Right renal cortex interstitium (tissue), 3 donors: Measurements from ENCODE around the gene ANGEL2. TPM values are rescaled to one million over a fixed set of nuclear protein-coding genes. Genes with fewer than 3 reads are reported as not detected.
"Not testable (repeated sequence)": the region's sequence is repeated elsewhere in the genome, so short reads cannot be mapped to it uniquely, and the experiment has no call there.

Experiments
- DNase-seq, 3 donors: peaks; one replicate each; pipeline ENCODE4 v3.0.0-alpha.2; 2013; ENCODE audit warnings: low read depth in 3 of 3, low spot score in 2 of 3
- polyA plus RNA-seq, 3 donors: library from polyadenylated mRNA; unstranded; fragments of 120-200 nt; gene quantifications; one replicate each; pipeline ENCODE4 v1.2.1, GENCODE V29; 2013; ENCODE audit not compliant: insufficient read length in 3 of 3

ANGEL2 gene, protein sequence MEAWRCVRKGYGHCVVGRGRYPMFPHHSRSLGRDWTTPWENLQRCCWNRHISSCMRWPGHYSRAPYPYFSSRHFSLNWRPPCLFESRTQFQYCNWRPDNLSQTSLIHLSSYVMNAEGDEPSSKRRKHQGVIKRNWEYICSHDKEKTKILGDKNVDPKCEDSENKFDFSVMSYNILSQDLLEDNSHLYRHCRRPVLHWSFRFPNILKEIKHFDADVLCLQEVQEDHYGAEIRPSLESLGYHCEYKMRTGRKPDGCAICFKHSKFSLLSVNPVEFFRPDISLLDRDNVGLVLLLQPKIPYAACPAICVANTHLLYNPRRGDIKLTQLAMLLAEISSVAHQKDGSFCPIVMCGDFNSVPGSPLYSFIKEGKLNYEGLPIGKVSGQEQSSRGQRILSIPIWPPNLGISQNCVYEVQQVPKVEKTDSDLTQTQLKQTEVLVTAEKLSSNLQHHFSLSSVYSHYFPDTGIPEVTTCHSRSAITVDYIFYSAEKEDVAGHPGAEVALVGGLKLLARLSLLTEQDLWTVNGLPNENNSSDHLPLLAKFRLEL
- polyA plus RNA-seq = 10 to 100 TPM; 32.6 to 36.2 (median 32.9) TPM

DNA sequence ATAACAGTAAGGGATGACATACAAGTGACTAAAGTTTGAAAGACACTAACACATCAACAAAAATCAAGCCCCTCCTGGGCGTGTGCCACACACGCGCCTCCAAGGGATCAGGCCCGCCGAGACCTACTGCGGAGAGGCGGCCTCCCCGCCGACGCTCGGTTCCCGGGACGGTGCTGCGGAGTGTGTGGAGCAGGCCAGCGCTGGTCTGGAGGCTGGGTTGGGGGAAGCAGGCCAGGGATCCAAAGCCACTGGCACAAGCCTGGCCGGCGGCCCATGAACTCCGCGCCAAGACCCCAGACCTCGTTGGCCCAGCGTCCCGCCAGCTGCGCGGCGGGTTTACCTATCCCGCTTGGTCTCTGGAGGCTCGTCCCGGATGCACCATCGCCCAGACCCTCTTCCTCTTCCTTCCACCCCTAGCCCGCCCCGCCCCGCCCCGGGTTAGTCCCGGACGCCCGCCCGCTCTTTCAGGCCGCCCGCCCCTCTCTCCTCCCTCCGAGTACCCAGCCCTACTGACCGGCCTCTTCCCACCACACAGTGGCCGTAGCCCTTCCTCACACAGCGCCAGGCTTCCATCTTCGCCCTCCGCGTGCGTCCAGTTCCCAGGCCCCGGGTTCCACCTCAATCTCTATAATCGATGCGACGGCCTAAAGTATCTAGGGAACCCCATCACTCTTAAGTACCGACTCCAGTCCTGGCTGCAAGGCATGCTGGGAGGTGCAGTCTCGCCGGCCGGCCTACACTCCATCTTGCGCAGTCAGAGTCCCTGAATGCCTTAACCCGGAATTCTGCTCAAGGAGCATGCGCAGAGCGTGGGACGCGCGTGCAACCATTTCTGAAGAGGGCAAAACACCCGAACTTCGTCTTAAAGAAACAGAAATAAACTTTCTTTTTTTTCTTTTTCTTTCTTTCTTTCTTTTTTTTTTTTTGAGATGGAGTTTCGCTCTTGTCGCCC lies at the start of gene ANGEL2:
ANGEL2 (minus strand) TSS at position 769 of the 952 bp plus-strand sequence; CDS start at position 573, 196 bp downstream.
- DNase-seq = peak; percentile 93 to 98 (median 97)

DNA sequence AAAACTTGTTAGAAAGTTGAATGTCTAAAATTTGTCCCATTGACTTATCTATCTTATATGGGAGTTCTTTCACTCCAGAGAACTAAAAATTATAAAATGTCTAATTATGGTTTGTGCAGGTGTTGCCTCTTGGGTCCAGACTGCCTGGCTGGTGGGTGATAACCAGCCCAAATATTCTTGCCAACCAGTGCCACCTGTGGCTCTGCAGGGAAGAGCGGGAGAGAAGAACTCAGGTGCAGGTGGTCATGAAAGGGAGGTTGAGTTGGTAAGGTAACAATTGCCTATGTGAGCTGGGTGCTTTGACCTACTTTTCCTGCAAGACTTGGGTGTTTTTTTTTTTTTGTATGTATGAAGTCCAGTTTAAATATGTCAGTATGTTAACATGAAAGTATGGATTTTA lies 45.6 kb upstream of the ANGEL2 start:
- DNase-seq = no peak

DNA sequence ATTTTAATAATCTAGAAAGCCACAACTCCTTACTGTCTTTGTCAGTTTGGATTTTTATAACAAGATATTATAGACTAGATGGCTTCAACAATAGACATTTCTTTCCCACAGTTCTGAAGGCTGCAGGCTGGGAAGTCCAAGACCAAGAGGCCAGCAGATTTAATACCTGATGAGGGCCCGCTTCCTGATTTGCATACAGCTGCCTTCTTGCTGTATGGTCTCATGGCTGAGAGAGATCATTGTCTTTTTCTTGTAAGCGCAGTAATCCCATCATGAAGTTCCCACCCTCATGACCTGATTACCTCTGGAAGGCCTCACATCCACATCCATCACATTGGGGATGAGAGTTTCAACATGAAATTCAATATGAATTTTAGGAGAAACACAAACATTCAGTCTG lies 45.2 kb upstream of the ANGEL2 start:
- DNase-seq = no peak

DNA sequence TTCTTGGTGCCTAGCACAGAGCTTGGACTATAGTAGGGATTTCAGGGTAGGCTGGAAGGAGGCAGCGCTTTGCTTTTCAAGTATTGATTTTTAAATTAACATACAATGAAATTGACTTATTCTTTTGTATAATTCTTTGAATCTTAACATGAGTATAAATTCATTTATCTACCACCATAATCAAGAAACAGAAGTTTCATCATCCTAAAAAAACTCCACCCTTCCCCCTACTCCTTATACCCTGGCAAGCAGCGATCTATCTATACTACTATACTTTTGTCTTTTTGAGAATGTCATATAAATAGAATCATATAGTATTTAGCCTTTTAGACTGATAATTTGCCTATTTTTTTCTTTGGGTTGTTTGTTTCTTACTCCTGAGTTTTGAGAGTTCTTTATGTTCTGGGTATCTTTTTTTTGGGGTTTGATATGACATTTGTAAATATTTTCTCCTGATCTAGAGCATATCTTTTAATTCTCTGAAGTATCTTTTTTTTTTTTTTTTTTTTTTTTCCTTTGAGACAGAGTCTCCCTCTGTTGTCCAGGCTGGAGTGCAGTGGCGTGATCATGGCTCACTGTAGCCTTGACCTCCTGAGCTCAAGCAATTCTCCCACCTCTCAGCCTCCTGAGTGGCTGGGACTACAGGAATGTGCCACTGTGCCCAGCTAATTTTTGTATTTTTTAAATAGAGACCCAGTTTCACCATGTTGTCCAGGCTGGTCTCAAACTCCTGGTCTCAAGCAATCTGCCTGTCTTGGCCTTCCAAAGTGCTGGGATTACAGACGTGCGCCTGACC lies 41.8 kb upstream of the ANGEL2 start:
- no peak for DNase-seq

DNA sequence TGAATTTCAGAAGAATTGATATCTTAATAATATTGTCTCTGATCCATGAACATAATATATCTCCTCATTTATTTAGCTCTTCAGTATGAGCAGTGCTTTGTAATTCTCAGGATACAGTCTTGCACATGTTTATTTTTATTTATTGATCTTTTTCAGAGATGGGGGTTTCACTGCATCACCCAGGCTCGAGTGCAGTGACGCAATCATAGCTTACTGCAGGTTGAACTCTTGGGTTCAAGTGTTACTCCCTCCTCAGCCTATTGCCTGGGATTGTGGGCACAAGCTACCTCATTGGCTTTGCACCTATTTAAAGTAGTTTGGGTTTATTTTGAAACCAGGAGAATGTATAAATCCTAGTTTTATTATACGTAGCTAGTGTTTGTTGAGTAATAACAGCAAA lies 40.1 kb upstream of the ANGEL2 start:
- DNase-seq = no peak

DNA sequence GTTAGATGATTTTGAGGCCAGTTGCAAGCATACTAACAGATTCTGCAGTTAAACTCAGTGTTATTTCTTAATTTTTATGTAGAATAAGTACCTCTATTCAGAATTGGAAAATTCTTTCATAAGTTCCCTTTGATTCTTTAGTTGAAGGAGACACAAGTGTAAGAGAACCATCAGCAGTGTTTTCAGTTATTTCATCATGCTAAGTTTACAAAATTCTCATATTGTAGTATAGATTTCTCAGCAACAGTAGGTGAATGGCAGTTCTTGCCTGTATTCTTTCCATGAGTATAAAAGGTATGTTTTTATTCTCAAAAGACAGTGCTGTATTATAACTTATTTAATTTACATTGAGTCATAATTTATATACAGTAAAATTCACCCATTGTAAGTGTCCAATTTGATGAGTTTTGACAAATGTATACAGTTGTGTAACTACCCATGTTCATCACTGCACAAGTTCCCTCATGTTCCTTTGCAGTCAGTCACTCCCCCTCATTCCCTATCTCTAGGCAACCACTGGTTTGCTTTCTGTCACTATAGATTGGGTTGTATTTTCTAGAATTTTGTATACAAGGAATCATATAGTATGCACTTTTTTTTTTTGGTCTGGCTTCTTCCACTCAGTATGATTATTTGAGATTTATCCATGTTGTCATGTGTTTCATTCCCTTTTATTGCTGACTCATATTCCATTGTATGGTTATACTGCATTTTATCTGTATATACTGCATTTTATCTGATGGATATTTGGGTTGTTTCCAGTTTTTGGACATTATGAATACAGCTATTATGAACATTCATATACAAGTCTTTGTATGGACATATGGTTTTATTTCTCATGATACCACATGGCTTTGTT lies 39.3 kb upstream of the ANGEL2 start:
- no peak for DNase-seq

DNA sequence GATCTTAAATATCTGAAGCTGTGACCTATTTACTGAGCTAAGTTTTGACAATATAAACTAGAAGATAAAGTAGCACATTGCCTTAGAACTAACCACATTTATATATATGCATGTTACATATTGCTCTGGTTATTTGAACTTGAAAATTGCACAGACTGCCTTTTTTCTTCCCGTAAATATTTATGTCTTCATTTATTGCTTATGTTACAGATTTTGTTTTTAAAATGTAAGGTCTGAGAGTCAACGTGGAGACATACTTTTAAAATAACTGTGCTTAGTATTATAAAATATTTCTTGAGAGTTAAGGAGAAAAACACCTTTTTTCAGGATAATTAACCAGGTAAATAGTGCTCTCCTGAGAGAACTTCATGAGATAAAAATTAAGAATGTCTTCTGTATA lies 38.5 kb upstream of the ANGEL2 start:
- DNase-seq = no peak

DNA sequence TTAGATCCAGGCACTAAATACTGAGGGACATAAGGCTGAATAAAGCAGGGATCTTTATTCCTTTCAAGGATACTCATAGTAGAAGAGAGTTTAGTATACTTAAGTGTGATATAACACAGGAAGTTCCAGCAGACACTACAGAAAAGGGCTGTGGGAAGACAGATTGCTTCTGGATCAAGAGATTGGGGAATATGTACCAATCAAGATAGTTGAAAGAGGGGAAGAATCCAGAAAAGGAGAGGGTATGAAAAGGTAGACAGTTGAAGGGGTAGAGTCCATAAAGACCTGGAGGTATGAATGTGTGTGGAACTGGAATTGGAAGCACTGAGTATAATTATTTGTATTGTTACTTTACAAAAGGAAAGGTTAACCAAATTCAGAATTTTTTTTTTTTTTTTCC lies 37.8 kb upstream of the ANGEL2 start:
- no peak for DNase-seq

DNA sequence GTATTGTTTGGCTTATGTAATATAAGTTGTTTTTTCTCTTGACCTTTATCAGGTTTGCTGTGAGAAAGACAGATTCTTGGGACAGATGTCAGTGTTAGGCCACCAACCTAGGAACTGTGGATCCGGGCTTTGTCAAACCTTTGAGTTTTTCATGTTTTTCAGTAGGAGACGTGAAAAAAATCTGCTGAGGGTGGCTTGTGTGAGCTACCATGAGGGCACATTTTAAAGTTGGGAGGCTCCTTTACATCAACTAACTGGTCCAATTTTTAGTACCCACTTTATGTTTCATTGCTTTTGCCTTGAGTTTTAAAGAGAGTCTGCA lies 36.2 kb upstream of the ANGEL2 start:
- no peak for DNase-seq

DNA sequence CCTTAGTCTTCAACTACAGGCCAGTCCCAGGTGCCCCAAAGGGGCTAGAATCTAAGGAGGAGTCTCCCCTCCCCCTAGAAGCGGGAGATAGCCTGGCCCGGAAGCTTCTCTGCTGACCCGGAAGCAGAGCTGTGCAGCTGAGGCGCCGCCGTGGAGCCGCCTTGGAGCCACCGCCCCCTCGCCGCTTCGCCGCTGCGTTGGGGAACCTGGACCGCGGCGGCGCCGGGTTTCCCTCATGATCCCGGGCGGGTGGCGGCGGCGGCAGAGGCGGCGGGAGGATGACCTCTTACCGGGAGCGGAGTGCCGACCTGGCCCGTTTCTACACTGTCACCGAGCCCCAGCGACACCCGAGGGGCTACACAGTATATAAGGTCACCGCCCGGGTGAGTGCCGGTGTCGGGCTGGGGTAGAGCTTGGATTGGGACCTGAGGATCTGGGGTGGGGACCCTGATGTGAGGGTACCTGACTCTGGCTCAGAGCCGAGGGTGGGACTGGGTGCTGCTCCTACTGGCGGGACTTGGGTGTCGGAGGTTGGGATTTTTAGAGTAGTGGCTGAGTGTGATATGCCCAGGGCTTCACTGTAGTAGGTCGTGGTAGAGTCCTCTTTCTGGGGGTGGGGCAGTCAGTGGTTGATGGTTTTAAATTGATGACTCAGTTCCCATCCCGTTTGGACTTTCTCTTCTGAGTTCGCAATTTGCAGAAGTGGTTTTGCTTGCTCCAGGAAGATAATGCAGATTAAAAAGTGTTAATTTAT lies 35.6 kb upstream of the ANGEL2 start, which contains the start of gene RPS6KC1:
RPS6KC1 (plus strand) TSS at position 115 of the 754 bp plus-strand sequence; CDS start at position 279, 164 bp downstream.
- DNase-seq = peak; percentile 62 to 72 (median 64)

DNA sequence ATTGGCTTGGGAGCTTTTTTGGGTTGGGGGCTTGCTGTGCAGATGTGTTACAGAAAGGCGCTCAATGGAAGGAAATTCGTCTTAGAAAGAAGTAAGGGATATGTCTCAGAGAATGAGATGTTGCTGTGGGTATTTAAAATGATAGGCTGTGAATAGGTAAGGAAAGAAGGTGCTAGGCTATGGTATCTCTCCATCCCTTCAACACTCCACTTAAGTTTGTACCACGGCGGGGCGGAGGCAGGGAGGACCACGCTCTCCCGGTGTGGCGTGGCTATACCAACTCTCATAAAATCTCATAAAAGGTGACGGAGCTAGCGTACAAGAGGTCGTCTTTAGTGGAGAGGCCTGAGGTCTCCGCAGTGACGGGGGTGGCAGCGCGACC lies 35.1 kb upstream of the ANGEL2 start:
- no peak for DNase-seq

DNA sequence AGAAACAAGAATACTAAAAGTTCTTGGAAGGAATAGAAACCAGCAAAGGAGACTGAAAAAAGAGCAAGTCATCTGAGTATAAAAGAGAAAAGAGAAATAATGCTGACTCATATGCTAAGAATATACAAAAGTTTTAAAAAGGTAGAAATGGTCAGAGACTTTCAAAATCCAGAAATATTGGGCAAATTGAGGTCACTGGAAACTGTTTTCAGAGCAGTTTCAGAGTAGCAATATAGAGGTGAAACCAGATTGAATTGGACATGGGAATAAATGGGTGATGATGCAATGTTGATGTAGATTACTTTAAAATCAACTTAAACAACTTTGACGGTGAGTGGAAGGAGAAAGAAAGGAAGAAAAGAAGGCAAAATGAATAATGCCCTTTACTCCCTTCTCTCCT lies 33.6 kb upstream of the ANGEL2 start:
- no peak for DNase-seq

DNA sequence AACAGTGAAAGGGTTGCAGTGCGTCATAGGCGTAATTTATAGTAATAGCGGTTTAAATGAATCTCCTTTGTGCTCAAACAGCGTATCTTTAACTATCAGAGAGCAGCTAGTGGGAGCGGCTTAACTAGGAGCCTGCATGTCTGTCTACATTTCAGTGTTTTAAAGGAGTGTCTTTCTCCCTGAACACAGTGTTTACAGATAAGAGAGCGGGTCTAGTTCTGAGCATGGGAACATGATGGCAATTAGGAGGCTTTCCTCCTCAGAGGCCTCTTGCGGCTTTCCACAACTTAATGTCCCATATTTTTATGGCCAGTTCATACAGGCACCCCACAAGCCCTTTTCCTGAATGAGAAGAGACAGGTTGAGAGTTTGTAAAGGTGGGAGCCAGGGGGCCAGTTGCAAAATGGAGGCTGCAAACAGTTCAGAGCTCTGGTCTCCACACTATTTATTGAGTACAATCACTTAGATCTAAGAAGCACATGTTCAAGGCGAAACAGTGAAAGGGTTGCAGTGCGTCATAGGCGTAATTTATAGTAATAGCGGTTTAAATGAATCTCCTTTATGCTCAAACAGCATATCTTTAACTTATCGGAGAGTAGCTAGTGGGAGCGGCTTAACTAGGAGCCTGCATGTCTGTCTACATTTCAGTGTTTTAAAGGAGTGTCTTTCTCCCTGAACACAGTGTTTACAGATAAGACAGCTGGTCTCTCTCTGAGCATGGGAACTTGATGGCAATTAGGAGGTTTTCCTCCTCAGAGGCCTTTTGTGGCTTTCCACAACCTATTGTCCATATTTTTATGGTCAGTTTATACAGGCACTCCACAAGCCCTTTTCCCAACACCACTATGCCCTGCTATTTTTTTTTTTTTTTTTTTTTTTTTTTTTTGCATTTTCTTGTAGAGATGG lies 29.9 kb upstream of the ANGEL2 start:
- DNase-seq = not testable (repeated sequence)

DNA sequence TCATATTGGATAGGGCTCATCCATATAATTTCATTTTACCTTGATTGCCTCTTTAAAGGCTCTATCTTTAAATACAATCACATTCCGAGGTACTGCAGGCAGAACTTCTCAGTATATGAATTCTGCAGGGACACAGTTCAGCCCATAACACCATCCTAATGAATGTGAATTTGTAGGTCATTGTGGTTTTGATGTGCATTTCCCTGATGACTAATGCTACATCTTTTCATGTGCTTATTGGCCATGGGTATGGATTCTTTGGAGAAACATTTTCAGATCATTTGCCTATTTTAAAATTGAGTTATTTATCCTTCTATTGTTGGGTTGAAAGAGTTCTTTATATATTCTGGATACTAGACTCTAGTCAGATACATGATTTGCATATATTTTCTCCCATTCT lies 25.8 kb upstream of the ANGEL2 start:
- no peak for DNase-seq

DNA sequence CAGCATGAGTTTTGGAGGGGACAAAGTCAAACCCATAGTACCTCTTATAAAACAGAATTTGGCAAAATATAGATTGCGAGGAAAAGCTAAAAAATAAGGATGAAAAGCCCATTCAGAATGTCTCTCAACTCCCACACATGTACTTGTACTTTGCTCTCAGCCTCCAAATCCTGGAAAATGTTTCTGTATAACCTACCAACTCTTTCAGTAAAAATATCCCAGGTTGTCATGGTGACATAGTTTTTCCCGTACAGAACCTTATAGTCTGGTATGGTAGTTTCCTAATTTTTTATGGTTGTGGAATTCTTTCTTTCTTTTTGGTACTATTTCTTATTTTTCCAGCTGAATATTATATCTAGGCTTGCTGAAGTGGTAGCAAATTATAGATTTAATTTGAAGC lies 19.9 kb upstream of the ANGEL2 start:
- no peak for DNase-seq

DNA sequence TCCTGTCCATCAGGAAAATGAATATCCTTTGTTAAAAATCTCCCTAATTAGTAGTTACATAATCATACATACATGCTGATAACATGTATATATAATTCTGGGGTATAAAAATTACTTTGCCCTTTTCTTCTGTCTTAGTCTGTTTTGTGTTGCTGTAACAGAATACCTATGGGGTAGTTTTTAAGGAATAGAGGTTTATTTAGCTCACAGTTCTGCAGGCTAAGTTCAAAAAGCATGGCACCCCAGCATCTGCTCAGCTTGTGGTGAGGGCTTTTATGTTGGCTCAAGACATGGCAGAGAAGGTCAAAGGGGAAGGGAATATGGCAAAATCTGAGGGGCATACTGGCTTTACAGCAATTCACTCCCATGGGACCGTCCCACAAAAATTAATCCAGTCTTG lies 19.0 kb upstream of the ANGEL2 start:
- no peak for DNase-seq

DNA sequence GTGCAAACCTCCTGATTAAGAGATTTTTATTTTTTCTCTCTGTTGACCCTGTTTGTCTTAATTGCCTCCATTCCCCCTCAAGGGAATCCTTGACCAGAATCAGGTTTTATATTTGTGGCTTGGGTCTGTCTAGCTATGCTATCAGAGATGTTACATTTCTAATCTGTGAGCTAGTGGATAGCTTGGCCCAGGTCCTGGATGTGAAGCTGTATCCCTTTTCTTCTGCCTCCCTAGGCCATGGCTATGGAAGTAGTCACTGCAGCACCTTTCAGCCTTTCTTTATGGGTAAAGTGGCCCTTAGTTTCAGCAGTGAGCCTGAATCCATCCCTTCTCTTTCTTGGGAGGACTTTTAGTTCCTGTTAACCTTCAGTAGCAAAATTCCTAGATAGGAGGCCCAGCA lies 17.0 kb upstream of the ANGEL2 start:
- no peak for DNase-seq

DNA sequence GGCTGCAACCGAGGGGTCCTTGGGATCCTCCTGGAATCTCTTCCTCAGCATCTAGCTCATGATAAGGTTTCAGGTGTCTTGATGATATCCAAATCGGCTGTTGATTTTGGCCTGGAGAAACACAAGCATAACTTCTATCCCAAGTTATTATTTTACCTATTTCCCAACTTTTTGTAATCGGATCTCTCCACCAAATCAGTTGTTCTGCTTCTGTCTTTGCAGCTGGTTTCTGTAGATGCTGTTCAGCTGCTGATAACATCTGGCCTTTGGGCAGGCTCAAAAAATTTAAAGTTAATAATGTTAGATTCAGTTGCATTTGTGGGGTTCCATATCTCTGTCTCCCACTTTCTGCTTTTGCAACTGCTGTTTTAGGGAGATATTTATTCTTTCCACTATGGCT lies 11.4 kb upstream of the ANGEL2 start:
- not testable (repeated sequence) for DNase-seq
